HuH-7.5 (cell line): ENCODE data around the gene MAN1A1.

Experiments used
- DNase-seq: peaks from one replicate; pipeline ENCODE4 v3.0.0; 2011; ENCODE audit warnings: low spot score

Gene MAN1A1

GRCh38 chr6:119140196-119141140 is 209.1 kb downstream of the MAN1A1 start:
- DNase-seq: no peak

- no peak for DNase-seq
These were observed 210.5 kb downstream of the MAN1A1 start for GRCh38 chr6:119138906-119139541.

- DNase-seq: no peak
These were observed 212.1 kb downstream of the MAN1A1 start for GRCh38 chr6:119137194-119138072.

GRCh38 chr6:119134752-119135151 is 214.8 kb downstream of the MAN1A1 start:
- no peak for DNase-seq

GRCh38 chr6:119133400-119133799 is 216.2 kb downstream of the MAN1A1 start:
- DNase-seq: no peak

GRCh38 chr6:119132261-119132981 is 217.1 kb downstream of the MAN1A1 start:
- no peak for DNase-seq

GRCh38 chr6:119129968-119130484 is 219.5 kb downstream of the MAN1A1 start:
- DNase-seq: no peak

- DNase-seq: no peak
These were observed 220.2 kb downstream of the MAN1A1 start for GRCh38 chr6:119129148-119129967.

- DNase-seq: no peak
These were observed 221.2 kb downstream of the MAN1A1 start for GRCh38 chr6:119128252-119128912.

GRCh38 chr6:119127627-119128026 is 221.9 kb downstream of the MAN1A1 start:
- DNase-seq: no peak
